Loucy (cell line): ENCODE data around the gene KSR2.

ENCODE experiments used
- H2AFZ ChIP-seq: fragments of 200-600 bp; sonication (generic); 2 replicates; pipeline ENCODE4 v1.6.0; 2016; ENCODE audit warnings: antibody characterized with exemption, mild to moderate bottlenecking, low read length, moderate library complexity
- H3F3A ChIP-seq: fragments of 200-600 bp; 2 replicates; pipeline ENCODE4 v1.6.0; 2016; ENCODE audit warnings: antibody characterized with exemption, low read depth, mild to moderate bottlenecking
- H3K27me3 ChIP-seq: fragments of 200-600 bp; sonication (generic); 2 replicates; pipeline ENCODE4 v1.6.1; 2014; ENCODE audit warnings: low read length, mild to moderate bottlenecking; ENCODE audit not compliant: insufficient read depth, poor library complexity, severe bottlenecking
- H3K36me3 ChIP-seq: fragments of 200-600 bp; sonication (generic); 2 replicates; pipeline ENCODE4 v1.6.1; 2016; ENCODE audit warnings: low read length; ENCODE audit not compliant: insufficient read depth
- H3K4me1 ChIP-seq: fragments of 200-600 bp; sonication (generic); 2 replicates; pipeline ENCODE4 v1.5.1; 2014; ENCODE audit warnings: low read length, mild to moderate bottlenecking; ENCODE audit not compliant: insufficient read depth, poor library complexity, severe bottlenecking
- H3K4me2 ChIP-seq: fragments of 200-600 bp; sonication (generic); 2 replicates; pipeline ENCODE4 v1.6.0; 2014; ENCODE audit warnings: antibody characterized with exemption, low read length, low read depth, mild to moderate bottlenecking; ENCODE audit not compliant: poor library complexity, severe bottlenecking
- H3K4me3 ChIP-seq: fragments of 200-600 bp; sonication (generic); 2 replicates; pipeline ENCODE4 v1.5.1; 2014; ENCODE audit warnings: low read length, mild to moderate bottlenecking, mixed read lengths; ENCODE audit not compliant: poor library complexity, severe bottlenecking
- H3K79me2 ChIP-seq: fragments of 200-600 bp; sonication (generic); 2 replicates; pipeline ENCODE4 v1.6.1; 2014; ENCODE audit warnings: low read length; ENCODE audit not compliant: insufficient read depth
- H3K9ac ChIP-seq: fragments of 200-600 bp; sonication (generic); 2 replicates; pipeline ENCODE4 v1.6.0; 2014; ENCODE audit warnings: mild to moderate bottlenecking, low read depth, low read length, moderate library complexity; ENCODE audit not compliant: poor library complexity, severe bottlenecking
- H3K9me2 ChIP-seq: fragments of 200-600 bp; sonication (generic); replicated peaks from 2 replicates; pipeline ENCODE4 v1.6.1; 2016; ENCODE audit warnings: low read depth, low read length, mixed read lengths
- H3K9me3 ChIP-seq: fragments of 200-600 bp; sonication (generic); 2 replicates; pipeline ENCODE4 v1.6.1; 2014; ENCODE audit warnings: mild to moderate bottlenecking, antibody characterized with exemption, low read length, low read depth; ENCODE audit not compliant: insufficient read depth
- H4K20me1 ChIP-seq: fragments of 200-600 bp; sonication (generic); 2 replicates; pipeline ENCODE4 v1.6.0; 2014; ENCODE audit warnings: antibody characterized with exemption, low read length, mild to moderate bottlenecking; ENCODE audit not compliant: insufficient read depth, poor library complexity, severe bottlenecking
- CTCF ChIP-seq: fragments of 200-600 bp; sonication (generic); conservative IDR thresholded peaks from 2 replicates; pipeline ENCODE4 v1.5.1; 2014; ENCODE audit warnings: mild to moderate bottlenecking, antibody characterized with exemption, low read length
- EZH2phosphoT487 ChIP-seq: fragments of 200-600 bp; IDR thresholded peaks from 2 replicates; pipeline ENCODE4 v1.6.1; 2018; ENCODE audit warnings: antibody characterized with exemption, mild to moderate bottlenecking, moderate library complexity, borderline replicate concordance

Gene KSR2

GRCh38 chr12:117525766-117526165 is 443.0 kb downstream of the KSR2 start:
- Histone ChIP-seq H4K20me1 (no peaks in the 10 kb centered on the region), H3K9ac (no peak overlapping the region), H3K4me2 (no peak overlapping the region), H3K36me3 (no peaks in the 10 kb centered on the region), H3F3A (no peaks in the 10 kb centered on the region), H3K4me1 (no peaks in the 10 kb centered on the region), H3K4me3 (no peak overlapping the region), H3K9me3 (no peaks in the 10 kb centered on the region; the same call in 1 of the 2 replicates), H3K9me2 (no peaks in the 10 kb centered on the region), H2AFZ (no peak overlapping the region), H3K27me3 (no peaks in the 10 kb centered on the region), H3K79me2 (no peaks in the 10 kb centered on the region)
- TF ChIP-seq CTCF (no peak), EZH2phosphoT487 (no peak)

- TF ChIP-seq EZH2phosphoT487 (no peak), CTCF (no peak)
- Histone ChIP-seq H3K9ac (no peak overlapping the region), H3F3A (no peaks in the 10 kb centered on the region), H3K4me3 (no peak overlapping the region), H3K4me2 (no peak overlapping the region), H3K79me2 (no peaks in the 10 kb centered on the region), H4K20me1 (no peaks in the 10 kb centered on the region), H3K9me3 (no peaks in the 10 kb centered on the region; the same call in 1 of the 2 replicates), H3K4me1 (no peaks in the 10 kb centered on the region), H3K27me3 (no peaks in the 10 kb centered on the region), H3K9me2 (no peaks in the 10 kb centered on the region), H2AFZ (no peak overlapping the region), H3K36me3 (no peaks in the 10 kb centered on the region)
These were observed 444.0 kb downstream of the KSR2 start for GRCh38 chr12:117524806-117525205.

GRCh38 chr12:117523971-117524370 is 444.8 kb downstream of the KSR2 start:
- Histone ChIP-seq H3K9me2 (no peaks in the 10 kb centered on the region), H4K20me1 (no peaks in the 10 kb centered on the region), H3K27me3 (no peaks in the 10 kb centered on the region), H3K4me1 (no peaks in the 10 kb centered on the region), H3K79me2 (no peaks in the 10 kb centered on the region), H2AFZ (no peak overlapping the region), H3K36me3 (no peaks in the 10 kb centered on the region), H3K4me2 (no peak overlapping the region), H3K4me3 (no peak overlapping the region), H3K9ac (no peak overlapping the region), H3K9me3 (no peaks in the 10 kb centered on the region; the same call in 1 of the 2 replicates), H3F3A (no peaks in the 10 kb centered on the region)
- no peak for TF ChIP-seq EZH2phosphoT487

GRCh38 chr12:117522559-117522958 is 446.2 kb downstream of the KSR2 start:
- TF ChIP-seq EZH2phosphoT487 (no peak), CTCF (no peak)

More at GRCh38 chr12:117522559-117522958, 446.2 kb downstream of the KSR2 start:
- Histone ChIP-seq H3F3A (no peaks in the 10 kb centered on the region), H2AFZ (no peak overlapping the region), H4K20me1 (no peaks in the 10 kb centered on the region), H3K36me3 (no peaks in the 10 kb centered on the region), H3K79me2 (no peaks in the 10 kb centered on the region), H3K9ac (no peak overlapping the region), H3K27me3 (no peaks in the 10 kb centered on the region), H3K9me3 (no peaks in the 10 kb centered on the region; the same call in 1 of the 2 replicates), H3K4me3 (no peak overlapping the region), H3K4me1 (no peaks in the 10 kb centered on the region), H3K9me2 (no peaks in the 10 kb centered on the region), H3K4me2 (no peak overlapping the region)
